ENCODE measurements around the gene VWF.

The VWF gene

DNA sequence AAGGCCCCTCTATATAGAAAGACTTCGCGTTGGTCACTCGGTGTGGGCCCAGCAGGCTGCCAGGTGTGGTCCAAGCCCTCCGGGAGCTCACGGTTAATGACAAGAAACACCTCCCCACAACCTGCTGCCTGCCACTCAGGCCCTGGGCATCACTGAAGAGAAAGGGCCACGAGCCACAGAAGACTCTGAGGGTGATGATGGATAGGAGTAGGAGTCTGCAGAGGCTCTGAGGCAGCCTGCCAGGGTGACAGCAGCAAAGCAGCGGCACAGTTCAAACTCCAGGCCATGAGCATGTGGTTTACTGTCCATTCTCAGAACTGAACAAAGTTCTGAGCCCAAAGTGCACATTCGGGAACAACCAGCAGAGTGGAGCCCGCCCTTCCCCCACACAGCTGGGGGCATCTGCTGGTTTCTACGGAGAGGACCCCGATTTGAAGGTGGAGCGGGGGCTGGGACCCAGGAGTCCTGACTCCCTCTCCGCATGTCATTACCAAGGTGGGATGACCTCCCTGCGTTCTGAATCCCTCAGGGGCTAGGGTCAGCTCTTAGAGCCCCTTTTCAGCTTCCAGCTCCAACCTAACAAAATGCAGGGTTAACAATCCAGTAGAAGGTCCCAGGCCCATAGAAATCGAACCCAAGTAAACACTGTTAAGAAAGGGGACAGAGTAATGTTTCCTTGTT, 65.8 kb downstream of the VWF start:
- no peak for DNase-seq (ENCODE audit: low spot score)

- DNase-seq (ENCODE audit: low spot score), result no peak
Measured at GRCh38 chr12:6057700-6058099, 66.8 kb downstream of the VWF start.

DNA sequence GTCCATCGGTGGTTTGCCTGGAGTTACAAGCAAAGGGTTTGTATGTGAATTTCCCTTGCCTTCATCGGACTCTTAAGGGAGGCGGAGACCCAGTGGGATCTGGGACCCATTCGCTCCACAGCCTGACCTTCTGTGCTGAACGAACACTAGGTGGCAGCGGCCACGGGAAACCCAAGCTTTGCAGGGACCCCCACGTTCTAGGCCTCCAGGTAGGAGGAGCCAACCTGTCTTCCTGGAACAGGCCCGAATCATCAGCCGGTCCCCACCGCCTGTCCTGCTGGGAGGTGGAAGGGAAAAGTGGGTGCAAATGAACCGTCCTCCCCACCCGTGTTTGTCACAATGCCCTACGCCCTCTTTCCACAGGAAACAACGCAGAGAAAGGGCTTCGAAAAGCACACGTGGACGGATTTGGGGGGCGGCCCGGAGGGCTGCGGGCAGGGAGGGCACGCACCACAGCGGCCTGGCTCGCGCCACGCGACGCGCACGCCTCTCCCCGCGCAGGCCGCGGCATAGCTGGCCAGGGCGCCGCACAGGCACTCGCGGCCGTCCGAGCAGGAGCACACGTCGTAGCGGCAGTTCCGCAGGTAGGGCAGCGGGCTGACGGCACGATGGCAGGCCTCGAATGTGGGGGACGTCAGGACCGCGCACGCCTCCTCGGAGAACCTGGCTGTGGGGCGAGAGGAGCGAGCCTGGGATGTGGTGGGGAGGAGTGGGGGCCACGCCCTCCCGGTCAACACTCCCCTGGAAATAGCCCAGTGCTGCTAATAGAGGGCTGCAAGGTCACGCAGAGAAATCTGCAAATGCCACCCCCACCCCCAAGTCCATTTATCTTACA, 67.8 kb downstream of the VWF start:
- DNase-seq (ENCODE audit: low spot score), result no peak

GRCh38 chr12:6053541-6053940, 70.9 kb downstream of the VWF start:
- DNase-seq (ENCODE audit: low spot score), result no peak

GRCh38 chr12:6052940-6053329, 71.5 kb downstream of the VWF start:
- no peak for DNase-seq (ENCODE audit: low spot score)

GRCh38 chr12:6052206-6052939, 72.1 kb downstream of the VWF start:
- no peak for DNase-seq (ENCODE audit: low spot score)

- no peak for DNase-seq (ENCODE audit: low spot score)
Measured at GRCh38 chr12:6049992-6050391, 74.5 kb downstream of the VWF start.

DNA sequence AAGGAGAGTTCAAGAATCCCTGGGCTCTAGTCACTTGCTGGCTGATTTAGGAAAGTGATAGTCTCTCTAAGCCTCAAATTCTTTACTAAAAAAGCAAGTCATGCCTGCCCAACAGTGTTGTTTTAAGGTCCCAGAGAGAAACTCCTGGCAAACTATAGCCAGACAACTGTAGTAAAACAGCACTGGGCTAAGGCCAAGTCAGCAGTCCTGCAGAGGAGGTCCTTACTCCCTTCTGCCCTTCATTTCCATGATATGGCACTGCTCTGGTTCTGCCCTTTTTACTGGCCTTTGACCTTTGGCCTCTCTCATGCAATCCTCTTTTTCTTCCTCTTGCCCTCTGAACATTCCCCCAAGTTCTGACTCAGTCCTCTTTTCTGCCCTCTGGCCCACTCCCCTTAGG, 74.9 kb downstream of the VWF start:
- DNase-seq (ENCODE audit: low spot score), result no peak

DNA sequence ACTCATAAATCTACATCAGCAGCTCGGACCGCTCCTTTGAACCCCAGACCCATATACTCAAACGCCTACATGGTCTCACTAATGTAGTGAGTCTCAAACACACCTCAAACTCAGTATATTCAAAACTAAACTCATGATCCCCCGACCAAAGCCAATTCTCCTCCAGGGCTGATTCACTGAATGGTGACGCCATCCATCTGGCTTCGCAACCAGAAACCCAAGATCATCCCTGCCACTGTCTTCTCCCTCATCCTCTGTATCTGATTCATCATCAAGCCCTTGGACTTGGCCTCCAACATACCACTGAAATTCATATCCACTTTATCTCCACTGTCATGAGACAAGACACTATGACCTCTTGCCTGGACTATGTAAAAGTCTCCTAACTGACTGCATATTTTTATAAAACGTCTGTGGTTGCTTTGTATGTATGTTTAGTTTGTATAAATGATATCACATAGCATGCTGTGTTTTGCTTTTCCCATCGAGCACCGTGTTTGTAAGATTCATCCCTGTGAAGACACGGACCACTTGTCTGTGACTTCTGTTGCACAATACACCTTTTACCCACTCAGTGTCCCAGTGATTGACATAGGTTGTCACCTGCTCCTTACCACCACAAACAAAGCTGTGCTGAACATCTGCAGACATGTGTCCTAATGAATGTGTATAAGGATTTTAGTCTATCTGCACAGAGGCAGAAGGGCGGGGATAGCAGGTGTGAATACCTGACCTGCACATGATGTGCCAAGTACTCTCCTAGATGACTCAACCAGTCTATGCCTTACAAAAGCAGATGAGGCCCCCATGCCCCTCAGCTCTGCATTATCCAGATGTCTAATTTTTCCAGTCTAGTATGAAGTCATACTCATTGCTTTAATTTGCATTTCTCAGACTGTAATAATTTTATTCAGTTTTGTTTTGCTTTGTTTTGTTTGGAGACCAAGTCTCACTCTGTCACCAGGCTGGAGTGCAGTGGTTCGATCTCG, 76.9 kb downstream of the VWF start:
- DNase-seq (ENCODE audit: low spot score), result no peak

DNA sequence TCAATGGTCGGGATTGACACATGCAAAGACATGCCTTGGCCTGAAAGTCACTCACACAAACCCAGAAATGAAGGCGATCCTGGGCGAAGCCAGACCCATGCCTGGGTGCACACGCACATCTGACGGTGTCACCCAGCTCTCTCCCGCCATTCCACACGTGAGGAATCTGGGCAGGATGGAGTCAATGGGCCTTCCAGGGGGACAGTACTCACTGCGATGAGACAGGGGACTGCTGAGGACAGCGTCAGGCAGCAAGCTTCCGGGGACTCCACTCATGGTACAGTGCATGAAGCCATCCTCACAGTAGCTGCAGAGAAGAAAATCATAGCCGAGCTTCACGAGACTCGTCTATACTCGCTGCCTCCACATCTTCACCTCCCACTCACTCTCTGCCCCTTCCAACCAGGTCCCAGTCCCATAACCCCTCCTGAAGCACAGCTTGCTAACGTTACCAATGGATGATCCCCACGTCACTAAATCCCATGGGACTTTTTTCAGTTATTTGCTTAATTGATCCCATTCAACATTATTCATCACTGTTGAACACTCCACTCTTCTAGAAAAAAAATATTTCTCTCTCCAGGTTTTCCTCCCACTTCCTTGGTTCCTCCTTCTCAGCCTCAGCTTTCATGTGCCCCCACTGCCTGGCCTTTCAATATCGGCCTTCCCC, 77.8 kb downstream of the VWF start:
- no peak for DNase-seq (ENCODE audit: low spot score)

DNA sequence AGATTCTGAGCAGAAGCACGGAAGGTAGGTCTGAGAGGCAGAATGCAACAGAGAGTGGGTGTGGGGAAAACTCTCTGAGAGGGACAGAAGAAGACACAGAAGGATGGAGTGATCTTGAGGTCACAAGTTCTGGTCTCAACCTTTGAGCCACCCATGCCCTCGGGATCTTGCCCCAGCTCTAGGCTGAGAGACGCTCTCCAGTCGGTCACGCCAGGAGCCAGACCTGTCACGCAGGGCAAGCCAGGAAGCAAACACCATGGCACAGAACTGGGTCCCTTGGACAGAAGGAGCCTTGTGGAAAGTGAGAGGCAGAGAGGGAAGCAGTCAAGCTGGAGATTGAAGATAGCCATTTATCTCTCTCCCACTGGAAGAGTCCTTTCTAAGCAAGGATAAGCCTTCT, 79.0 kb downstream of the VWF start:
- DNase-seq (ENCODE audit: low spot score), result no peak

DNA sequence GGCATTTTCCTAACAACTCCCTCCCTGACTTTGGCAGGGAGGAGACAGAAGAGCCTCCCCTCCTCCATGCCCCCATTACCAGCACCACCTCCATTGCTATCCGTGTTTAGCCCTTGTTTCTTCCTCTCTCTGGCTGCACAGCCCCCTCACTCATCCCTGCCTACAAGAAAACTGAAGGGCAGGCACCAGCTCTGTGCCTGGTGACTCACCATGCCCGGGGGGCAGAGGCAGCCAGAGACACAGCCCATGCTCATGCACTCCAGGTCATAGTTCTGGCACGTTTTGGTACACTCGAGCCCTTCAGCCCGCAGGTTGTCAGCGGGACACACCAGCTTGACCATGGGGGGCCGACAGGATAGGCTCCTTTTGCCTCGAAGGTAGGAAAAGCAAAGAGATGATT, 80.4 kb downstream of the VWF start:
- DNase-seq (ENCODE audit: low spot score), result no peak

DNA sequence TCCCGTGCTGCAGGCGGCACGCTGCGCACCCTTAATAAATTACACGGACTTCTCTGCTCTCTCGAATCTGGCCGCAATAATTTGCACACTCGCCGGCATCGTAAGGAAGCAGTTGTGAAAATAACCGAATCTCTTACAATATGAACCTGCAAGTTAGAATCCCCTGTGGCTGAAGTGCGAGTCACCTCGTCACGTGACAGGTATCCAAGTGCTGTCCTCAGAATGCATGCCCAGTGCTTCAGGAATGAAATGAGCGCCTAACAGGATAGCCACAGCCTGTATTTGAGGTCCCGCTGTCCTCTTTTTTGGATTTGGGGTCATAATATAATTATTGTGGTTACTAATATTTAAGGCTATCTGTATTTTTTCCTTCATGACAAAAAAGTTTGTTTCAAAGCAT, 82.0 kb downstream of the VWF start:
- no peak for DNase-seq (ENCODE audit: low spot score)

DNA sequence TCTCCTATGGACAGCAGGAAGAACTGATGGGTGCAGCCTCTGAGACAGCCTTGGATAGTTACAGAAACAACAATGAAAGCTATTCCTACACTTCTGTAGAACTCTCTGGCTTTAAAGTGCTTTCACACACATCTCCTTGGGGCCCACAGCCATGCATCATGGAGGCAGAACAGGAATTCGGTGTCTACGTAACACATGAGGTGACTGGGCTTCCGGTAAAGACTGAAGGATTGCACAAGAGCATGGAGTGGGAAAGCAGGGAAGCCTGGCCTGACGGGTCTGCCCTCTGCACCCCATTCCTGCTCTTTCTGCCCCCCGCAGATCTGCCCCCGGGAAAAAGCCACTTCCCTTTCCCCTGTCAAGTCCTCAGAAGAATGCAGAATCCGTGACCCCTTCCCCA, 82.6 kb downstream of the VWF start:
- no peak for DNase-seq (ENCODE audit: low spot score)

DNA sequence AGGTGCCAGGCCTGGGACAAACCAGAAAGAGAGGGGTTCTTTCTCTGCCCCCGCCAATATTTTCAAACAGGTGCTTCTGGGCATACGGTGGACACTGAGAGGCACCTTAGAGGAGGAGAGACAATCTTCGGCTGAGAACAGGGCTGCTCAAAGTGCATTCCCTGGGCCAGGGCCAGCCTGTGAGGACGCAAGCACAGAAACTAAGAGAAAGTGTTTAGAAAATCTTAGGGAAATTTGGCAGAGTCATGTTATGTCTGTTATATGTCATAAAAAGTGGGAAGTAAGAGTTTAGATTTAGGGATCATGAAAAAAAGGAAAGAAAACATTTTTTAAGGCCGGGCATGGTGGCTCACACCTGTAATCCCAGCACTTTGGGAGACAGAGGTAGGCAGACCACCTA, 83.7 kb downstream of the VWF start:
- no peak for DNase-seq (ENCODE audit: low spot score)

DNA sequence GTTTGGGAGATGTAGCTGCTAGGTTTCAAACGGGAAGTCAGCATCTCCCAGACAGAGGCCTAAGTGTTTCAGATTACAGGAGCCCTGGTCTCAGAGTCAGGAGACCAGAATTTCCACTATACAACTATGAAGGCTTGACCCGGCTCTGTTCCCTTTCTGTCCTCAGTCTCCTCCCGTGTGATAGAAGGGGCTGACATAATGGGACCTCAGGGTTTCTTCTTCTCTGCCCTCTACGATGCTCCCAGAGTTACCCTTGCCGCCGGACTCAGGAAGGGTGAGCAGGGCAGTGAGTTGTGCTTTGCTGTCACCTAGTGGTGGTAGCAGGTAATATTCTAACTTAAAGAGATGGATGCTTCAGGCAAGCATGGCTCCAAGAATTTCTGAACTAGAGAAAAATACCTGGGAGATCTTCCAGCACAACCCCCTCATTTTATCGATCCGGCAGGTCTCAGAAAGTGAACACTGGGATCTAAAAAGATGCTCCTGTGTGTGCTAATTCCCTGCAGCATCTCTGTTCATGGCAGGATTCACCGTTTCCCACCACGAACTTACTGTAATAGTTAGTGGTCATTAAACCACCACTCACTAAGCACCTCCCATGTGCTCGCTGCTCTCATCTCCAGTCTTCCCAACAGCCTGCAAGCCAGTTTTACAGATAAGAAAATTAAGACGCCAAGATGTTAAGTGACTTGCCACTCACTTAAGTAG, 84.4 kb downstream of the VWF start:
- DNase-seq (ENCODE audit: low spot score), result peak; percentile 76

DNA sequence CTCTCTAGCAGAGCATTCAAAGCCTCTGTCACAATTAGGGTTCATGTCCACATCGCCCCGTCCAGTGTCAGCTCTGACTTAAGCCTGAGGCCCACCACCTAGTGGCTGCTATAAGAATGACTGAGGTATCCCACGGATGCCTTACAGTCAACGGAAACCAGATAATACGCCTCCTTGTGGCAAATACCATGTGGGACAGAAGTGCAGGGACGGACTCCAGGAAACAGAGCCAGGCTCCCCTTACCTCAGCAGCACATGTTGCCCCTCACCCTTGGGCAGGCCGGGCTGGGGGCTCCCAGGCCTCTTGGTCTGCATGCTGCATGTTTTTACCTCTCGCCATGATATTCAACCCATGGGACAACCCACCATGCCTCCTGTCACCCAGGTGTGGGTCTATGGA, 86.3 kb downstream of the VWF start:
- DNase-seq (ENCODE audit: low spot score), result peak; percentile 76

GRCh38 chr12:6037459-6037858, 87.0 kb downstream of the VWF start:
- no peak for DNase-seq (ENCODE audit: low spot score)

DNA sequence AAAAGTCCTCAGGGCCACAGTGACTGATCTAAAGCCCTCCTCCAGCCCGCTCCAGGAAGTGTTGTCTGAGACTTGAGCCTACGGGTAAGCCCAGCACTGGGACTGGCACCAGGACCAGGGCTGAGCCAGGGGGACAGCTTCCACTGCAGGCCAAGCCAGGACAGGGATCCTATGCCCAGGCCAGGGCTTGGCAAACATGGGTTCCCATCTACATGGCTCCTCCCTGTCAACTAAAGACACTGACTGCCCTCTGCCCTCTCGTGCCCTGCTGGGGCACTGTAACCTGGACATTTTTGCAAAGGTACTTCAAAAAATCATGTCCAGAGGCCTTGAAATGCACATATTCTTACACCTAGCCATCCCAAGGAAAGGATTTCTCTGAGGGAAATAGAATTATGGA, 88.0 kb downstream of the VWF start:
- no peak for DNase-seq (ENCODE audit: low spot score)

- DNase-seq (ENCODE audit: low spot score), result no peak
Measured at GRCh38 chr12:6034596-6034995, 89.9 kb downstream of the VWF start.

GRCh38 chr12:6033546-6033945, 90.9 kb downstream of the VWF start:
- no peak for DNase-seq (ENCODE audit: low spot score)
